A673 (cell line): ENCODE measurements around the gene LYPLAL1. TPM values are rescaled to one million over a fixed set of nuclear protein-coding genes. Genes with fewer than 3 reads are reported as not detected.

ENCODE experiments used
- BruUV-seq: library from RNA; stranded (reverse); fragments of 400-500 nt; replicated peaks from 2 replicates; lab custom pipeline; 2021; lab: Mats Ljungman, UMichigan
- CTCF ChIA-PET: fragments of 300-600 bp; sonication (Branson Sonifier 250); formaldehyde crosslinking; loops from one replicate; lab custom pipeline; 2022; ENCODE audit warnings: antibody characterized with exemption; lab: Charles Lee
- POLR2A ChIA-PET: fragments of 300-600 bp; sonication (Branson Sonifier 250); formaldehyde crosslinking; loops from one replicate; lab custom pipeline; 2022; ENCODE audit warnings: antibody characterized with exemption; ENCODE audit not compliant: low non-redundant PET; lab: Charles Lee
- DNase-seq: peaks from one replicate; pipeline ENCODE4 v3.0.0-alpha.2; 2015; ENCODE audit warnings: low spot score
- H3K27ac ChIP-seq: fragments of 200-600 bp; sonication (generic); 2 replicates; pipeline ENCODE4 v1.5.1; 2016; ENCODE audit warnings: mixed run types, low read depth, mild to moderate bottlenecking, mixed read lengths, antibody characterized with exemption, low read length; ENCODE audit not compliant: poor library complexity, severe bottlenecking
- H3K27me3 ChIP-seq: fragments of 200-600 bp; sonication (generic); replicated peaks from 2 replicates; pipeline ENCODE4 v1.6.1; 2017; ENCODE audit warnings: mixed run types, low read depth, mild to moderate bottlenecking, mixed read lengths, antibody characterized with exemption, low read length; ENCODE audit not compliant: insufficient read depth, poor library complexity
- H3K36me3 ChIP-seq: fragments of 200-600 bp; sonication (generic); 2 replicates; pipeline ENCODE4 v1.6.1; 2016; ENCODE audit warnings: mixed run types, mild to moderate bottlenecking, mixed read lengths, antibody characterized with exemption, low read length; ENCODE audit not compliant: insufficient read depth, poor library complexity, severe bottlenecking
- H3K4me1 ChIP-seq: fragments of 200-600 bp; sonication (generic); 2 replicates; pipeline ENCODE4 v1.6.1; 2017; ENCODE audit warnings: mixed run types, mild to moderate bottlenecking, mixed read lengths, antibody characterized with exemption, low read length; ENCODE audit not compliant: insufficient read depth, poor library complexity, severe bottlenecking
- H3K4me3 ChIP-seq: fragments of 200-600 bp; sonication (generic); 2 replicates; pipeline ENCODE4 v1.5.1; 2016; ENCODE audit warnings: low read depth, mixed run types, mild to moderate bottlenecking, mixed read lengths, low read length; ENCODE audit not compliant: poor library complexity, severe bottlenecking
- H3K9me3 ChIP-seq: fragments of 200-600 bp; sonication (generic); 2 replicates; pipeline ENCODE4 v1.6.1; 2016; ENCODE audit warnings: mixed run types, low read depth, mild to moderate bottlenecking, mixed read lengths, antibody characterized with exemption, low read length; ENCODE audit not compliant: poor library complexity, severe bottlenecking
- CTCF ChIP-seq: fragments of 300-800, 200-600 bp; sonication (generic); conservative IDR thresholded peaks from 2 replicates; pipeline ENCODE4 v1.5.1; 2017; ENCODE audit warnings: low read depth, mild to moderate bottlenecking, antibody characterized with exemption, low read length, moderate library complexity, mixed read lengths
- EZH2 ChIP-seq: fragments of 200-600 bp; sonication (generic); IDR thresholded peaks from 2 replicates; pipeline ENCODE4 v1.6.1; 2017; ENCODE audit warnings: borderline replicate concordance, low read depth, mild to moderate bottlenecking, mixed read lengths, antibody characterized with exemption, low read length; ENCODE audit not compliant: poor library complexity, severe bottlenecking
- intact Hi-C: fragments of 100-400 bp; cut with micrococcal nuclease; formaldehyde crosslinking; loops from one replicate; pipeline ENCODE4 v1.10.0; 2022; ENCODE audit not compliant: unreplicated experiment
- total RNA-seq: library from RNA; stranded (reverse); gene quantifications from 2 replicates; pipeline ENCODE4 v1.2.3, GENCODE V29; 2021

Gene LYPLAL1
- total RNA-seq, 1 experiment from 2014 or later = 15.3 TPM

- Histone ChIP-seq H3K27ac (no peak overlapping the region), H3K36me3 (no peaks in the 10 kb centered on the region), H3K4me1 (no peaks in the 10 kb centered on the region), H3K4me3 (no peak overlapping the region), H3K9me3 (no peaks in the 10 kb centered on the region), H3K27me3 (peaks cover 13% of the 10 kb centered on the region)
- no peak for DNase-seq
- intact Hi-C loops = no loop called here
- BruUV-seq = no TSS peak
- ChIA-PET POLR2A (no interaction called here), CTCF (no interaction called here)
- no peak for TF ChIP-seq EZH2
- no peak for TF ChIP-seq CTCF
Measured at GRCh38 chr1:219132939-219133338, 40.7 kb upstream of the LYPLAL1 start.

- intact Hi-C loops = no loop called here
- H3K36me3 ChIP-seq = no peaks in the 10 kb centered on the region
- no TSS peak for BruUV-seq
- H3K27ac ChIP-seq = no peak overlapping the region
- DNase-seq = no peak
- no peak overlapping the region for H3K4me3 ChIP-seq
- no peaks in the 10 kb centered on the region for H3K4me1 ChIP-seq
- H3K27me3 ChIP-seq = peaks cover 22% of the 10 kb centered on the region
- TF ChIP-seq EZH2 (no peak), CTCF (no peak)
- ChIA-PET CTCF (no interaction called here), POLR2A (no interaction called here)
- H3K9me3 ChIP-seq = no peaks in the 10 kb centered on the region
Measured at GRCh38 chr1:219138747-219139146, 34.9 kb upstream of the LYPLAL1 start.

- Histone ChIP-seq H3K27me3 (peaks cover 28% of the 10 kb centered on the region), H3K4me1 (no peaks in the 10 kb centered on the region), H3K27ac (no peak overlapping the region), H3K4me3 (no peak overlapping the region), H3K36me3 (no peaks in the 10 kb centered on the region), H3K9me3 (no peaks in the 10 kb centered on the region)
- ChIA-PET POLR2A (no interaction called here), CTCF (no interaction called here)
- BruUV-seq = no TSS peak
- TF ChIP-seq CTCF = no peak
- TF ChIP-seq EZH2 = no peak
- DNase-seq = no peak
- intact Hi-C loops = no loop called here
Measured at GRCh38 chr1:219140303-219140877, 33.3 kb upstream of the LYPLAL1 start.
